Hematopoietic multipotent progenitor cell (in vitro differentiated cells): ENCODE measurements around the gene PDE11A. TPM values are rescaled to one million over a fixed set of nuclear protein-coding genes. Genes with fewer than 3 reads are reported as not detected.

ENCODE experiments used
- DNase-seq, 3 donors: peaks; one replicate each; pipeline ENCODE4 v3.0.0-alpha.2; 2011 to 2015; ENCODE audit warnings: low read depth in 2 of 3, low spot score in 2 of 3
- total RNA-seq: library from RNA; depleted of rRNA; stranded (reverse); fragments of >200 nt; gene quantifications from one replicate; pipeline ENCODE4 v1.2.3, GENCODE V29; 2012

The PDE11A gene
- total RNA-seq, 1 donor: under 0.01 TPM

DNA sequence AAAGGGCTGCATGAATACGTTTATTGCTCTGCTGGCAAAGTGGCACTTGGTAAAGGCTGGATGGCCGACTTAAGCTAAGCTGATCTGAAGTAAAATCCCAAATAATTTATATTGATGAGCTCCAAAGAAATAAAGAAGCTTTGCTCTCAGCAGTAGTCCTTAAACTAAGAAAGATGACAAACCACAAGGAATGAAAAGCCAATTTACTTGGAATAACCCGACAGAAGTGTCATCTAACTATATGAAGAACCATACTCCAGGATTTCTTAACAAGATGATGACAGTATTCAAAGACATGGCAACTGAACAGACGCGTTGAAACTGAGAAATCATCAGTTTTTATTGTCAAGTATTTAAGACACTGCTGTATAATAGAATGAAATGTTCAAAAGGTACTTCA lies 294.1 kb downstream of the PDE11A start:
- DNase-seq: no peak

DNA sequence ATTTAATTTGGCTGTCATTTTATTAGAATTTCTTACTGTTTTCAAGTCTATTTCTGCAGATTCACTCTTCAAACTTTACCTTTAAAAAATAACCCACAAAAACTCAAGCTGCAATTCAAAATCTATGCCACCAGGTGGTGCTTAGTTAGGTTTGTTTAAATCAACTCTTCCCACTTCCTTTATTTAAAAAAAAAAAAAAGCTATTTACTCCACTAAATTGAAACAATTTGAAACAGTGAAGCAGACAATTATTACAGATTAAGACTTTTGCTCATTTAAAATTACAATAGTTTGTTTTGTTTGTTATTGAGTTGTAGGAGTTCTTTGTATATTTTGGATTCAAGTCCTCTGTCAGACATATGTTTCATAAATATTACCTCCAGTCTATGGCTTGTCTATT lies 300.0 kb downstream of the PDE11A start:
- DNase-seq: peak in 2 of 3 donors; percentile 38 to 82

DNA sequence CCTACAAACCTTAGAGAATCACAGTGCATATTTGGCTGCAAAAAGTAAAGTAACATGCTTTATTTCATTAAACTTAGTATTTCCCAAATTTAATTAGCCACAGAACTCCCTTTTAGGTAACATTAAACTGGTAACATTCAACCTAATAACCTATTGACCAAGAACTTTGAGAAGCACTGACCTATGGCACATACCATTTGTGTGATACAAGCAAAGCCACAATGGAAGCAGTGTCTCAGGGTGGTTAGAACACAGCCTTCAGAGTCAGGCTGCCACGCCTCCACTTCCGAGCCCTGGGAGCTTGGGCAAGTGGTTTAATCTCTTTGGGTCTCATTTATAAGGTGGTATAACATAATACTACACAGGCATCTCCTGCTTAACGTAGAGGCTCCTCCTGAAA lies 301.4 kb downstream of the PDE11A start:
- DNase-seq: no peak

DNA sequence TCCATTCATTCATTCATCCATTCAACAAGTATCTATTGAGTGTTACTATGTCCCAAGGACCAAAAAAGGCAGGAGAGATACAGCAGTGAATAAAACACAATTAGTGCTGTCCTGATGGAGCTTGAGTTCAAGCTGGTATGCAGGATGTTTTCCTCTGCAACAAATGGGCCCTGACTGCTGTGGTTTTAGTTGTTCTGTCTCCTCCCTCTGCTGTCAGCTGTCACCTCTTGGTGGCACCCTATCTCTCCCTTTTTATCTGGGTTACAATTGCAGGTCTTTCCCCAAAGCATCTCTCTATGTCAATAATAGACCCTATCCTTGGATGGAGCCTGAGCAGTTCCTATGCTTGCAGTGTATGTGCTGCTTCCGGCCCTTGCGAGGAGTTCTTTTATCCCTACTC lies 304.8 kb downstream of the PDE11A start:
- DNase-seq: no peak

DNA sequence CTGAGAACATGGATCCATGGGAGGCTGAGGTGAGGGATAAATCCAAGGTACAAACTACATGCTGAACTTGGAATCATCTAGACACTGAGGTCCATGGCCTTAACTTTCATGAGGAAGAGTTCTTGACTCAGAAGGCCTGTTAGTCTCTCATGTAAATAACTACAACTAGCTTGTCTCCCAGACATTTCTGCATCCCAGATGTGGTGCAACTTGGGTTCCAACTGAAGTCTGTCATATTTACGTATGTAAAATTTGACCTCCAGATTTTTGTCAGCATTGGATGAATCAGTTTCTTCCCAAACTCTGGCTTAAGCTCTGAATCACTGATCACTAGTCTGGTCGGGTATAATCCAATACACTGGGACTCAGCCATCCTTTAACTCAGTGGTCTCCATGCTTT lies 306.9 kb downstream of the PDE11A start:
- DNase-seq: no peak

DNA sequence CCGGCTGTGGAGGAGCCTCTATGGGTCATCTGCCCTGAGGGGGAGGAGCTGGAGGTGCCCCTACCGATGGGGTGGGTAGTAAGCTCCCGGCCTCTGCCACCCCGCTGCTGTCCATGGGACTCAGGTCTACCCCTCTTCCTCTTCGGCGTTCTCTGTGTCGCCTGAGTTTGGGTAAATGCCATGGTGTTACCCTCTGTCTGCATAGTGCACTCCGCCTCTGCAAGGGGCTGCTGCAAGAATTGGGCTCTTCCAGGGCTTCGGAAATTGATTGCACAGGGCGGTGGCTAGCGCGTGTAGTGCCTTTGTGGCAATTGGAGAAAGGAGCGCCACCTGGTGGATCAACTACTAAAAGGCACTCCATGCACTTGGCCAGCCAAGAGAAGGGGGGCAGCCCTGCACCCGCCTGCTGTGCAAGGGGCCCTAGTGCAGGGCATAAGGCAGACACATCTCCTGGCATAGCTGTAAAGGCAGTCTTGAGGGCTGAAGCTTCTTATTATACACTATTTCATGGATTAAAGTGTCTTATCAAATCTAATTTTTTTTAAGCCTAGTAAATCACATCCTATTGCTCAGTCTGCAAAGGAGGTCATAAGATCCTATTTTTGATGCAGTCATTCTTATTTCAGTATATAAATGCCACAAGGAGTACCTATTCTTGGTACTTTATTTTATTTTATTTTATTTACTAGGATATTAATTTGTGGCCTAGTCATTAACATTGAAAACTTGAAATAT lies 308.9 kb downstream of the PDE11A start:
- DNase-seq: peak; percentile 39 to 89 (median 76)

DNA sequence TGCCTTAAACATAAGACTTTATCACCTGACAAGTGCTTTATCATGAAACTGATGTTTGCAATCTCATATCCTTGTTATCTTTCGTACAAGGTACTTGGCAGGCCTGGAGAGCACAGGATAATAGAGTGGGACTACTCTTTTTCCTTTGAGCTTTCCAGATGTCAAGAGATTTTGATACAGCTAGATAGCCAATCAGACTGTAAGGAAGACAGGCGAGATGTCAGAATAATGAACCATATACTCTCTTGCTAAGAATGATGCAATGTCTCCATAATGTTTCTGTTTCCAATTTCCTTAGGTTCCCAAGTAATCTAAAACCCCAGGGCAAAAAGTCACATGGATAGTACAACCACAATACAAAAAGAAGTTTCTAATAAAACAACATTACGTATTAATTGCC lies 313.1 kb downstream of the PDE11A start:
- no peak for DNase-seq

DNA sequence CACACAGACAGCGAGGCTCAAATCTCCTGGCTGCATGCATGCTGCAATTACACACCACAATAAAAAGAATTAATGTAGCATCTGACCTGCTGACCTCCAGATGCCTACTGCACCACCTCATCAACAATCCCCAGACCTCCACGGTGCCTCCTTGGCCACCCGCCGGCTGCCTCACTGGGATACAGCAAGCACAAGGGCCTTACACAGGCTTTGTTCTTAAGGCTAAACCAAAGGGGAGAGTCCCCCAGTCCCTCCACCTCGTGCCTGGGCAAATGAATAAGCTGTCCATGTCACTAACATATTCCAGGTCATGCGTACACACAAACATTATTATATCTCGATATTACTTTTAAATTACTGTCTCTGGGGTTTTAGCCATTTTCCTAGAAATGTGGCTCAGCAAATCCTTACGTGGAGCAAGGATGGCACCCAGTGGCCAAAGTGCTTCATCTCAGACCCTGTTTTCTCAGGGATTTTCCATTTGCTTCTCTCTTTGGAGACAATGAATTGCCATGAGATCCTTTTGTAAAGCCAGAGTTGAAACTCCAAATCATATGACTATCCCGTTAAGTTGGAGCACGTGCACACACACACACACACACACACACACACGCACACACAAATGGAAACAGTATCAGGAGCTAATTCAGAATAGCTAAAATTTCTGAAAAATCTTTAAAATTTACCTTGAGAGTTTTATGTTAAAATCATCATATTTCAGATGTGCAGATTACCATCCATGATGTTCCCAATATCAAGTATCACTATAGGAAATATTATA lies 313.8 kb downstream of the PDE11A start:
- DNase-seq: peak in 2 of 3 donors; percentile 22 to 68

DNA sequence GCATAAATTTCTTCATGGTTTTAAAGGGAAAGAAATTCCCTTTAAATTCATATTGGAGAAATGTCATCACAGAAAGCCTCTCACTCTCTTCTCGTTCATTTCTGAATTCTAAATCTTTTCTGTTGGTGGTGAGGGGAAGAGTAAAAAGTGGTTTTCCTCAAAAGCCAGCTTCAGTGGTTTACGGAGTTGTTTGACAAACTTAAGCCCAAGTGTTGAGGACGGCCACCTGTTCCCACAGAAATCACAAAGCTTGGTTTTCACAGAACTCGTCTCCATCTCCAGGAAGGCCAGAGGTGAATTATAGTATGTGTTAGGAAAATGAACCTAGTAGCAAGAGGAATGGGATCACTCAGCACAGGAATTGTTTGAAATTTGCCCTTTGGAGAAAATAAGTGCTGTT lies 316.2 kb downstream of the PDE11A start:
- no peak for DNase-seq

DNA sequence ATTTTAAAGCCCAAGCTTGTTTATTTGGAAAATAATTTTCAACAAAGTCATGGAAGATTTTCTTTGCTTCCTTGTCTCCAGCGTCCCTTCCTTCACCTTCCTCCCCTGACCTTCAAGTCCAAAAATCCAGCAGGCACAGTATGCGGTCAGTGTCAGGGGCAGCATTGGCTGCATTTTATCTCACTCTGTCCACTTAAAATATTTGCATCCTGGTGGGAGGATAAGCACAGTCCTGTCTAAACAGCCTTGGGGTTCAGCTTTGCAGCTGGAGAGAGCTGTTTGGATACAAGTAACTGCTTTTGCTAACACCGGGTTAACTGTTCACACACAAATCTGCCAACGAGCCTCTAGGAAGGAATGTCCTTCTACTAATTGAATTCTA lies 318.1 kb downstream of the PDE11A start:
- DNase-seq: no peak

DNA sequence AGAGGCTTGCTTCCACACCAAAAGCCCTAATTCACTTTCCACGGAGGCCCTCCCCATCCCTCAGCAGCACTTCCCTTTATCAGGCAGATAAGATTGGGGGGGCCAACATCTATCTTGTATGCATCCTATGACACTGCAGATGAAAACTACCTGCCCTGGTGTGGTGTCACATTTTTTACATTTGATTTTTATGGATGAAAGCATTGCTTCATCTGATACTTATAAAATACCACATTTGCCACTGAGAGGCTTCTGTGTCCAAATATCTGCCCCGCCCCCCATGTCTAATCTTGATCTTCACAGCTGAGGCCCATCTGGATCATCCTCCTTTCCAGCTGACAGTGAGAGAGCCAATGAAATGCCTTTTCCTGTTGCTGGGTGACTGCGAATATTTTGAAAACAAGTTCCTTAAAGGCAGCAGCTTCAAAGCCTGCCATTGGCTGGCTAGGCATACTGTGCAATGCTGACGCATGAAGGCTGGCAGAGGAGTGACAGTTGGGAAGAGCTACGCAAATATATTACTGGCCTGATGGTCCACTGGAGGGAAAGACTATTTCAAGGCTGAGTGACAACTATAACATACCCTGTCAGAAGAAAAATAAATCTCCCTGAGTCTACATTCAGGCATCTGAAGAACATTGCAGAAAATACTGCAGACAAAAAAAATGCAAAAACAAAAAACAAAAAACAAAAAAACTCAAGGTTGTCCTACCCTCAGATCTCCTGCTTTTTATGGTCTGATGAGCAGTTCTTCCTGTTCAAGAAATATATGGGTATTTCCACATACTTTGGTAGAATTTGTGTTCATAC lies 318.7 kb downstream of the PDE11A start:
- peak in 2 of 3 donors; percentile 80 to 92 for DNase-seq

DNA sequence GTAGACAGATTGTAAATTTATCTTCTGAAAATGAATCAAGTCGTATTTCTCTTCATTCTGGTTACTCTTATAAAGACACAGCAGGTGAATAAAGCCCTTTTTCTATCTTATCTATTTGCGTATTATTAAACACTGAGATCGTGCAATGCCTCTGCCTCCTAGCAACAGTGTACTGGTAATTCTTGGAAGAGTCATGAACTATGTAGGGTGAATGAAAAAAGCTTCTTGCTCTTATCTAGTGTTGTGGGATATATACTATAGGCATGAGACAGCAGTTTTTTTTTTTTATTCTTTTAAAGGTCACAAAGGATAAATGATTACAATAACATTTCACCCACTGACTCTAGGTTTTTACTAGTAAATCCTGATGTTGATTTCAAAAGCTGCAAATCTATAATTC lies 324.2 kb downstream of the PDE11A start:
- DNase-seq: no peak

DNA sequence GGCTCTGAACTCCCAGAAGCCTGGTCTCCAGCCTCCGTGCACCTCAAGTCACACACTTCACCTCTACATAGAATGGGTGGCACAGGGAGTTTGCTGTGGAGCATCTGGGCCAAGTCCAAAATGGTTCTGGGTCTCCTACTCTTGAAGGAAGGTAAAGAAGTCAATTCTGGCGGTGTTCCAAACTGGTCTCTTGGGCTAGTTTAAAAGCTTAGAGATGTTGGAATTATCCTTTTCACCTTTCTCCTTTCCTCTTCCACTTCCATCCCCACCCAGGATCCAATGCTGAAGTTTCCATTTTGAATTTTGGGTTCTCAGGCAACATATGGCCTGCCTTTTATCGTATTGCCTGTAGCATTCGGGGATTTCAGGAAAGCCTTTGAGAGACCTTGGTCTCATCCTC lies 325.2 kb downstream of the PDE11A start:
- DNase-seq: no peak

DNA sequence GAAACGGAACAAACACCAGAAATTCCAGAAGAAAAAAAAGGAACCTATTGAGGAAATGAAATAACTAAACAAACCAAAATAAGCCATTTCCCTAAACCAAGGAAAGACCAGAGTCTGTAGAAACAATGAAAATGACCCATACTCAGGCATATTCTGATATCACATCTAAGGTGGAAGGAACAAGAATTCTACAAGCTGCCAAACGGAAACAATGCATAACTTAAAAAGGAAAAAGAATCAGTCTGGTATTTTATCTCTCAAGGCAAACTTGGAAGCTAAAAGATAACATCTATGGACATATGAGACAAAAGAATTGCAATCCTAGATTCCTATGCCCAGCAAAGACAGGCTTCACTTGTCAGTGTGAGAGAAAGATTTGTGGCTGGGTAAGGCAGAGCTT lies 326.2 kb downstream of the PDE11A start:
- no peak for DNase-seq

DNA sequence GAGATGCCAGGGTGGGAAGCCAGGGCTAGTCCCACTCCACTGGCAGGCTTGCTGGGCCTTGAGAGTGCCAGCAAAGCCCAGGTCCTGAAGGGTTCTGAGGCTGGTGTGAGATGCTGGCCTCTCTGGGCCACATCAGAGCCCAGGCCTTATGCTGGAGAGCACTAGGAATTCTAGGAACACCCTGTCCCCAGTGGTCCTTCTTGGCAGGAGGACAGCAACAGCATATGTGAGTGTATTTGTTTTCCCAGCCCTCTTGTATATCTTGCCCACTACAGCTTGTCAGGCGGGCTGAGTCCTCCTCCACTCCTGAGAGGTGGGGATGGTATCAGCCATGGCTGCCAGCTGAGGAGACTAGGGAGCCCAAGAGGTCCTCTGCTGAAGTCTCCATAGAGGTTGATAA lies 327.0 kb downstream of the PDE11A start:
- DNase-seq: no peak

DNA sequence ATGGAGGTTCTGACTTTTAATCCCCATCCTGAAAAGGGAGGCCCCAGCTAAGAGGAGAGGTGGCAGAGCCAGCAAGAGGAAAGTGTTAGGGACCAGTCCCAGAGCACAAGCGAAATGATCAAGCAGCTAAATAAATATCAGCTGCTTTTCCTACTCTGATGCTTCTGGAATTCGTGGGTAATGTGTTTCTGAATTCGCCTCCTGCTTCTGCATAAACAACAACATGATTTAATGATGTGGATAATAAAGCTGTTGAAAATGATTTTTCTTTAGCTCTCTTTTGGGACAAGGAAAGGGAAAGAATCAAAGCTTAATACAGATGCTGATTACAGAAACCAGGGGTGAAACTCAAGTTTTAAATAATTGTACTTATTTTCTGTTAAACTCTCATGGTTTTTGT lies 329.7 kb downstream of the PDE11A start:
- no peak for DNase-seq

DNA sequence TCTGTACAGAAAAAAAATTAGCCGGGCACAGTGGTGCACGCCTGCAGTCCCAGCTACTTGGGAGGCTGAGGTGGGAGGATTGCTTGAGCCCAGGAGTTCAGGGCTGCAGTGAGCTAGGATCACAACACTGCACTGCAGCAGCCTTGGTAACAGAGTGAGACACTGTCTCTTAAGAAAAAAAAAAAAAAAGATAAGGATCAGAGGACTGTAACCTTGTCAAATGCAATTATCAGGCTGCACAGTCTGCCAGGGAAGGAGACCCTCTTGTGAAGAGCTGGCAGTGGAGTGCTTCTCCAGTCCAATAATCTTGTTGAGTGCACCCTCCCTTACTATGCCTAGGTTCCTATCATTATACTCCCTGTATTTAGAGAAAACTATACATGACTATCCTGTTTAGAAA lies 330.7 kb downstream of the PDE11A start:
- no peak for DNase-seq

DNA sequence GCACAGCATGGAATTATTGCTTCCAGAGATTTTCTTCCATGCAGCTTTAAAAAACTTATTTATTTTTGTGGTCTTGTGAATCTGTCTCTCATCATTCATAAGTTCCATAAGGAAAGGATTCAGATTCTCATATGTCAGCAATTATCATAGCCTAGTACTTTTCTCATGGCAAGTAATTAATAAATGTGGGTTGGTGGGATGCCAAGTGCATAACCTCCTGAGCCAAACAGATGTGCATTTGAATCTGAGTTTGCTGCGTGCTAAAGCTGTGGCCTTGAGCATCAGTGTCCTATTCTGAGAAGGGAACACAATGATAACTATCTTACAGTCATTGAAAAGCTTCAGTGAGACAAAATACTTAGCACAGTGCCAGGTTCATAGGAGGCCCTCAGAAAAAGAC lies 331.9 kb downstream of the PDE11A start:
- DNase-seq: no peak

DNA sequence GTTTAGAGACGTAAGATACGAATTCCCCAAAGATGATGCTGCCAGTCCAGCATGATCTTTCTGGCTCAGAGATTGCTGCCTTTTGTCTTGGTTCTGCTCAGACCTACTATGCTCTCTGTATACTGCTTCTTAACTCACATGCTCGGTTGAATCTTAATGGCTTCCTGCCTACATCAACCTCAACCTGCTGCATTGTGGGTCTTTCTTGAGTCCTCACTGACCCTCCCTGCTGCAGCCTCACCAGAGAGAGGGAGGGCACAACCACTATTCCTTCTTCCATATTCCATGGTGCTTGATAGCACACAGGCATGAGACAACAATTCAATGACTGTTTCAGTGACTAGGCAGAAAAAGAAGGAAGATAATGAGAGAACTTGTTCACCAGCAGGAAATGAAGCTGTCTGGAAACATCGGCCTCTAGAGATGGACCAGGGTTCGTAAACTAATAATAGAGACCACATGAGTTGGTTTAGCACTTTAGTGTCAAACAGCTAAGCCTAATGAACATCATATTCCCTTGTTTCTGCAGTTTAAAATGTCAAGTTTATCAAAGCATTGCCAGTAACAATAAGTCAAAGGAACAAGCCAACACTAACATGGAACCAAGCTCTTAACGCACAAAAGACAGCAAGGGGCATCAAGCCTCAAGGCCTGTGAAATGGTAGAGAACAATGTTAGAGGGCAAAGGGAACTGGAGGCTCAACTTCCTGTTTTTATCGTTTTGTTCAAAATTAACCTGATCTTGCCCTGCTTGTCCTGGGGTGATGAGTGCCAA lies 333.9 kb downstream of the PDE11A start:
- DNase-seq: peak in 1 of 3 donors; percentile 23

DNA sequence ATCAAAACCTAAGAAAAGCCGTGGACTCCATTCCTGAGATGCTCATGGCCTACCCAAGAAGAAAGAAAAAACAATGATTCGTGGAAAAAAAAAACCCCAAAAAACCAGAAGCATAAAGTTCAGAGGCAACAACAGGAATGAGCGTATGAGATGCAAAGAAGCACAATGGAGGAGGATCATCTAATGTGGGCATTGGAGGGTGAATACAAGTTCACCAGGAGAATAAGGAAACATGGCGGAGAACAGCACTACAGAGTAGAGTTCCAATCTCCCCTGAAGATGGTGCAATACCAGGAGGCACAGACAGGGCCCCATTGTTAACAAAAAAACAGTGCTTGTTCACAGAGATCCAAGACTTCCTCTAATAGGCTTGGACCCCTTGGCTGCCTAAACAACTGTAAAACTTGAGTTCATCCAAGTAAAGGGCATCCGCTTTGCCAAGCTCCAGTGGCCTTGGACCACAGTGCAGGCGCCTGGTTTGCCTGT lies 337.2 kb downstream of the PDE11A start:
- DNase-seq: no peak
